CD14-positive monocyte (primary cell): Measurements from ENCODE around the gene MLLT10. TPM values are rescaled to one million over a fixed set of nuclear protein-coding genes. Genes with fewer than 3 reads are reported as not detected.
A peak's percentile ranks its signal among the peaks of the same experiment; 100 is the strongest.
"Not testable (repeated sequence)": the region's sequence is repeated elsewhere in the genome, so short reads cannot be mapped to it uniquely, and the experiment has no call there.

Source experiments
- DNase-seq, 3 donors: peaks; one replicate each; pipeline ENCODE4 v3.0.0-alpha.2; 2011 to 2022
- H2AFZ ChIP-seq: 2 replicates; pipeline ENCODE4 v1.6.0; 2012; ENCODE audit warnings: mild to moderate bottlenecking, low read depth, low read length, inconsistent platforms; ENCODE audit not compliant: insufficient read depth, poor library complexity, severe bottlenecking
- H3K27ac ChIP-seq, 2 donors: 1 replicate in 1 of 2; 2 replicates in 1 of 2; pipeline ENCODE4 v1.5.1; 2012 to 2013; ENCODE audit warnings: low read length in 2 of 2, control low read depth in 1 of 2, inconsistent platforms in 1 of 2, low read depth in 1 of 2, mild to moderate bottlenecking in 1 of 2
- H3K27me3 ChIP-seq, 2 donors: one replicate each; pipeline versions ENCODE4 v1.6.0 to v1.6.1; 2011 to 2013; ENCODE audit warnings: low read length in 2 of 2; ENCODE audit not compliant: control insufficient read depth in 2 of 2, insufficient read depth in 2 of 2
- H3K36me3 ChIP-seq, 2 donors: replicated peaks in 1 of 2; 1 replicate in 1 of 2; 2 replicates in 1 of 2; pipeline versions ENCODE4 v1.5.1 to v1.6.1; 2012 to 2013; ENCODE audit warnings: low read length in 2 of 2, control low read depth in 1 of 2, inconsistent platforms in 1 of 2, mild to moderate bottlenecking in 1 of 2; ENCODE audit not compliant: insufficient read depth in 2 of 2, control insufficient read depth in 1 of 2
- H3K4me1 ChIP-seq, 2 donors: 1 replicate in 1 of 2; 2 replicates in 1 of 2; pipeline versions ENCODE4 v1.5.1 to v1.6.1; 2012 to 2013; ENCODE audit warnings: low read length in 2 of 2, control low read depth in 1 of 2, inconsistent platforms in 1 of 2, mild to moderate bottlenecking in 1 of 2, moderate library complexity in 1 of 2; ENCODE audit not compliant: insufficient read depth in 2 of 2, control insufficient read depth in 1 of 2
- H3K4me2 ChIP-seq: replicated peaks from 2 replicates; pipeline ENCODE3; 2012; ENCODE audit warnings: low read length, moderate library complexity, mild to moderate bottlenecking; ENCODE audit not compliant: poor library complexity, severe bottlenecking; ENCODE audit errors: extremely low read depth
- H3K4me3 ChIP-seq, 3 experiments: fragments of 200-600 bp in 1 of 3; sonication (generic) in 1 of 3; replicated peaks in 1 of 3; 1 replicate in 2 of 3; 2 replicates in 1 of 3; pipeline ENCODE4 v1.5.1; 2011 to 2013; ENCODE audit warnings: low read length in 3 of 3, mild to moderate bottlenecking in 3 of 3, control low read depth in 2 of 3, low read depth in 2 of 3, inconsistent platforms in 1 of 3, moderate library complexity in 1 of 3
- H3K79me2 ChIP-seq: 2 replicates; pipeline ENCODE4 v1.6.0; 2012; ENCODE audit warnings: mild to moderate bottlenecking, control low read depth, inconsistent platforms, low read length, moderate library complexity; ENCODE audit not compliant: insufficient read depth
- H3K9ac ChIP-seq: 2 replicates; pipeline ENCODE4 v1.6.0; 2017; ENCODE audit warnings: low read length, mild to moderate bottlenecking; ENCODE audit not compliant: insufficient read depth, poor library complexity, severe bottlenecking
- H3K9me3 ChIP-seq, 2 donors: replicated peaks in 1 of 2; 1 replicate in 1 of 2; 2 replicates in 1 of 2; pipeline versions ENCODE4 v1.5.1 to v1.6.1; 2012 to 2013; ENCODE audit warnings: low read length in 2 of 2, control low read depth in 1 of 2; ENCODE audit not compliant: control insufficient read depth in 1 of 2, insufficient read depth in 1 of 2
- H4K20me1 ChIP-seq: 2 replicates; pipeline ENCODE4 v1.6.0; 2012; ENCODE audit warnings: mild to moderate bottlenecking, low read length, control low read depth, moderate library complexity; ENCODE audit not compliant: insufficient read depth
- H3K27ac Mint-ChIP-seq, 7 donors: one replicate each; pipeline ENCODE4 v1.8.0; 2020; ENCODE audit warnings: mild to moderate bottlenecking in 7 of 7, mixed read lengths in 7 of 7, moderate library complexity in 6 of 7, inconsistent platforms in 2 of 7
- H3K27me3 Mint-ChIP-seq, 3 donors: one replicate each; pipeline ENCODE4 v1.8.0; 2021 to 2022; ENCODE audit warnings: low read depth in 3 of 3, mild to moderate bottlenecking in 3 of 3, mixed read lengths in 3 of 3, moderate library complexity in 3 of 3, inconsistent platforms in 1 of 3
- H3K36me3 Mint-ChIP-seq, 2 donors: one replicate each; pipeline ENCODE4 v1.8.0; 2020; ENCODE audit warnings: mixed read lengths in 2 of 2, inconsistent platforms in 1 of 2, mild to moderate bottlenecking in 1 of 2
- H3K4me1 Mint-ChIP-seq: one replicate; pipeline ENCODE4 v1.8.0; 2020; ENCODE audit warnings: mild to moderate bottlenecking, mixed read lengths
- H3K4me3 Mint-ChIP-seq, 2 donors: one replicate each; pipeline ENCODE4 v1.8.0; 2020; ENCODE audit warnings: mild to moderate bottlenecking in 2 of 2, mixed read lengths in 2 of 2, moderate library complexity in 1 of 2
- H3K9me3 Mint-ChIP-seq, 7 donors: one replicate each; pipeline ENCODE4 v1.8.0; 2020 to 2022; ENCODE audit warnings: mixed read lengths in 7 of 7, mild to moderate bottlenecking in 6 of 7, moderate library complexity in 6 of 7, inconsistent platforms in 2 of 7
- CTCF ChIP-seq: fragments of 200-600 bp; IDR thresholded peaks from one replicate; pipeline ENCODE4 v1.8.0; 2022; ENCODE audit warnings: antibody characterized with exemption, mild to moderate bottlenecking
- WGBS: methylation state at CpG from one replicate; pipeline ENCODE4 v1.1.5; 2013; ENCODE audit warnings: missing lambda C conversion rate; ENCODE audit not compliant: insufficient coverage; 5-methylcytosine and 5-hydroxymethylcytosine counted together
- intact Hi-C, 2 donors: fragments of 100-400 bp; cut with micrococcal nuclease; formaldehyde crosslinking; loops; one replicate each; pipeline versions ENCODE4 v1.15.0 to v1.15.1; 2023
- polyA plus RNA-seq, 3 donors: library from polyadenylated mRNA; depleted of rRNA in 1 of 3; unstranded in 2 of 3; stranded (reverse) in 1 of 3; fragments of 300-500 nt in 2 of 3; fragments of >200 nt in 1 of 3; fragmentation: Illumina TruSeq in 2 of 3; gene quantifications; 1 replicate in 2 of 3; 2 replicates in 1 of 3; pipeline ENCODE4 v1.2.3, GENCODE V29; 2012 to 2021

Gene MLLT10
- polyA plus RNA-seq, 3 donors, result 4.9 to 39.1 (median 7.5) TPM

DNA sequence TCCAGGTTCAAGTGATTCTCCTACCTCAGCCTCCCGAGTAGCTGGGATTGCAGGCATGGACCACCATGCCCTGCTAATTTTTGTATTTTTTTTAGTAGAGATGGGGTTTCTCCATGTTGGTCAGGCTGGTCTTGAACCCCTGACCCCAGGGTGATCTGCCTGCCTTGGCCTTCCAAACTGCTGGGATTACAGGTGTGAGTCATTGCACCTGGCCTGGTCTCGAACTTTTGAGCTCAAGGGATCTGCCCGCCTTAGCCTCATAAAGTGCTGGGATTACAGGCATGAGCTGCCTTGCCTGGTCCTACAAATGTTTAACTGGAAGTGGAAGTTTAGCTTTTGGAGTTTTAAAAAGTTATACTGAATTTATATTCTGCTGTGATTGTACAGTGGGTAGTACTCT, 2.8 kb downstream of the MLLT10 start:
- H3K36me3 Mint-ChIP-seq, result peaks cover 31 to 50% of the 10 kb centered on the region in 2 donors
- 86% methylated on average over 3 of the region's 3 CpGs for WGBS
- no peak overlapping the region for H3K4me3 ChIP-seq
- no peak overlapping the region for H3K4me3 Mint-ChIP-seq
- intact Hi-C loops, result loop anchor here in 1 of 2 donors (10.0 kb wide), 3 partner anchors 688 to 1908 kb away; partner anchors contain the start of gene BMI1
- H3K79me2 ChIP-seq, result peaks cover 48% of the 10 kb centered on the region
- peaks cover 46% of the 10 kb centered on the region for H4K20me1 ChIP-seq
- DNase-seq, result no peak
- H3K4me1 ChIP-seq, result peaks cover 15 to 28% of the 10 kb centered on the region in 2 donors
- H3K4me1 Mint-ChIP-seq, result peaks cover 40% of the 10 kb centered on the region
- no peak overlapping the region for H2AFZ ChIP-seq
- H3K27me3 ChIP-seq, result no peaks in the 10 kb centered on the region
- H3K27ac Mint-ChIP-seq, result peak overlapping the region in 1 of 7 donors; percentile 32
- no peaks in the 10 kb centered on the region for H3K27me3 Mint-ChIP-seq
- no peak for TF ChIP-seq CTCF
- no peaks in the 10 kb centered on the region for H3K9me3 ChIP-seq
- no peak overlapping the region for H3K9ac ChIP-seq
- H3K36me3 ChIP-seq, result peaks cover 36 to 49% of the 10 kb centered on the region in 2 donors
- H3K4me2 ChIP-seq, result no peak overlapping the region
- H3K9me3 Mint-ChIP-seq, result peaks cover 0 to 3% (median 0%) of the 10 kb centered on the region in 7 donors
- no peak overlapping the region for H3K27ac ChIP-seq

DNA sequence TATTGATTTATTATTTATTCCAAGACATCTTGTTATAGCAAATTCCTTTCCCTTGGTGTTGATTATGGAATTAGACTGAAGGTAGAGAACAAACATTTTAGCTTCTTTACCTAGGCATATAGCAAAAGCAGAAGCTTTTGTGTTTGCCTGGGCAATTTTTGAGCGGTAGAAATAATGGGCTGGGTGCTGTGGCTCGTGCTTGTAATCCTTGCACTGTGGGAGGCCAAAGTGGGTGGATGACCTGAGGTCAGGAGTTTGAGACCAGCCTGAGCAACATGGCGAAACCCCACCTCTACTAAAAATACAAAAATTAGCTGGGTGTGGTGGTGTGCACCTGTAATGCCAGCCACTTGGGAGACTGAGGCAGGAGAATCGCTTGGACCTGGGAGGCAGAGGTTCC, 6.7 kb downstream of the MLLT10 start:
- H3K9me3 Mint-ChIP-seq, H3K9me3 ChIP-seq, DNase-seq, H3K4me3 ChIP-seq, H3K27me3 Mint-ChIP-seq, intact Hi-C loops, H3K4me2 ChIP-seq, H2AFZ ChIP-seq, H3K4me3 Mint-ChIP-seq, H3K27me3 ChIP-seq, H3K9ac ChIP-seq: not testable (repeated sequence)
- Mint-ChIP-seq H3K27ac (peak overlapping the region in 3 of 7 donors; percentile 57 to 76 (median 67)), H3K4me1 (peaks cover 23% of the 10 kb centered on the region), H3K36me3 (peaks cover 62 to 88% of the 10 kb centered on the region in 2 donors)
- H4K20me1 ChIP-seq, result peaks cover 54% of the 10 kb centered on the region
- H3K27ac ChIP-seq, result peak overlapping the region in 1 of 2 donors; percentile 32
- peaks cover 73 to 86% of the 10 kb centered on the region in 2 donors for H3K36me3 ChIP-seq
- 80% methylated on average over 1 of the region's 4 CpGs for WGBS
- peaks cover 0 to 11% of the 10 kb centered on the region in 2 donors for H3K4me1 ChIP-seq
- peaks cover 79% of the 10 kb centered on the region for H3K79me2 ChIP-seq
